Measurements from ENCODE around the gene DIP2C. TPM values are rescaled to one million over a fixed set of nuclear protein-coding genes. Genes with fewer than 3 reads are reported as not detected.

The DIP2C gene
- total RNA-seq = 7.8 and 8.3 TPM in 2 replicates

GRCh38 chr10:689452-690371 is at the start of gene DIP2C:
DIP2C (minus strand) TSS chr10:689668; CDS start chr10:689578, 90 bp downstream.

Small RNA genes within 50 kb of the gene (small RNA-seq; reads per million reads assigned to genes)
- gene MIR5699 = 0.77 reads per million, percentile 48 among the genes with 10 or more reads in this experiment
- gene RN7SL754P = 0.19 reads per million
- 0.27 reads per million, percentile 4 among the genes with 10 or more reads in this experiment for gene RNA5SP298

Other genes starting within 250 kb of the DIP2C start
- gene LARP4B, start 242.0 kb upstream of the DIP2C start, total RNA-seq = 61.7 and 63.3 TPM in 2 replicates

Measured in vein endothelial cell (primary cell).